Activated CD4-positive, alpha-beta T cell treated with anti-CD3 and anti-CD28 coated beads, Interleukin-10, Interleukin-2, amounts not matched to agents 100 ng/mL and 50 ng/mL, durations not matched to agents 16 hours and 8 hours (primary cell): ENCODE data around the gene CALB2.

Experiments used
- DNase-seq: peaks from one replicate; pipeline ENCODE4 v3.0.0-alpha.2; 2020

Gene CALB2

DNA sequence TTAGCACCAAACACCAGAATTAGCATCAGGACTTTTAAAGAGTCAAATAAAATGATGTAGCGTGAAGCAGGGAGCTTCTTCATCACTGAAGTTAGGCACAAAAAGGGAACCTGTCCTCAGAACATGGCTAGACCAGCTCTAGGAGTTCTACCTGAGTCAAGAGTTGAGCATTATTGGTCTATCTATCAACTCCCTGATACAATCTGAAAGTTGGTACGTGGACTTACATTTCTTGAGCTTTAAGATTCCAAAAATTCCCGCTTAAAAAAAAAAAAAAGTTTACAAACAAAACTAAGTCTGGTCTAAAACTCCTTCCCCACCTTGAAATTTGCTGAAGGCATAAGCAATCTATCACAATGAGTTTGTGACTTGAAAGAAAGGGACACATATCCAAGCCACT, 71.1 kb downstream of the CALB2 start:
- no peak for DNase-seq

DNA sequence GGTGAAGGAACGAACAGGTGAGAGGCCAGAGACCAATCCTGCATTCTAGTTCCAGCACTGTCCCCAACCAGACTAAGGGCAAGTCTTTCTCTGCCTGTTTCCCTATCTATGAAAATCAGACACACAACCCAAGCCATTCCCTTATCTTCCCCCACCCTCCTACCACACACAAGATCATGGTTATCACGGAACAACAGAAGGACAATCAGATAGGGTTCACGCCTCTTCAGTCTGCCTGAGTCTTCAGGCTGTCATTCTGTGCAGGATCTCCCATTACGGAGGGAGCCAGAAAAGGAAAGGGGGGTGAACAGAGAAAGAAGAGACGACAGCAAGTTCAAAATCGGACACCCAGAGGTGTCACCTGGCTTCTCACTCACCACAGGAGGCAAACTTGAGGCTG, 72.2 kb downstream of the CALB2 start:
- no peak for DNase-seq

DNA sequence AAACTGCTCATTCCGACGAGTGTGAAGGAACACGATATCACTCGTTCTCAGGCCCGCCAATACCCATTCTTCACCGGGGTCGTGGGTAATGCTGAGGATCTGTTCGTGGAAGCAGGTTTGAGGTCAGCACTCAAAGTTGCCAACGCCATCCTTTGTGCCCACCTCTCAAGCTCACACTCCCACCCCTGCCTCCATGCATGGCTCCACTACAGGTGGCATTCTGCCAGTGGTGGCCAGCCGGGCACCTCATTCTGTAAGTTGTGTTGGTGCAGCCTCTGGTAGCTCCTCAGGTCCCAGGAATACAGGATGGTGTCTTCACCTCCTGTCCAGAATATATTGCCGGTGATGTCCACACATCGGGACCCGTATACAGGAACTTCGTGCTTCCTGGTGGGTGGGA, 72.7 kb downstream of the CALB2 start:
- no peak for DNase-seq

DNA sequence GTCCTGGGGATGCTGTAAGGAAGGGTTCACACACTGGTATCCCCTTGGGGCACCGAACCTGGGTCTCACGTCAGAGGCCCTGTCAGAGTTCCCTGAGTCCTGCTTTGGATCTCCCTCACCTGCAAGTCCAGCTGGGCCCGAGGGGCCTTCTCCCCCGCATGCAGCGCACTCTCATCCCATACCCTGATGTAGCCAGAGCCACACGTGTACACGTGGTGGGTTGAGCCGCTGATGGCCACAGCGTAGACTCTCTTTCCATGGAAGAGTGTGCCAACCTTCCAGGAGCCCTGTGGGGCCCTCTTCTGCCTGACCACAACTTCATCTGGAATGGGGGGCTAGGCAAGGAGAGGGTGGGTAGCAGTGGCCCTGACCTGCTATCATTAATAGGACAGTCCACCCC, 73.5 kb downstream of the CALB2 start:
- no peak for DNase-seq

DNA sequence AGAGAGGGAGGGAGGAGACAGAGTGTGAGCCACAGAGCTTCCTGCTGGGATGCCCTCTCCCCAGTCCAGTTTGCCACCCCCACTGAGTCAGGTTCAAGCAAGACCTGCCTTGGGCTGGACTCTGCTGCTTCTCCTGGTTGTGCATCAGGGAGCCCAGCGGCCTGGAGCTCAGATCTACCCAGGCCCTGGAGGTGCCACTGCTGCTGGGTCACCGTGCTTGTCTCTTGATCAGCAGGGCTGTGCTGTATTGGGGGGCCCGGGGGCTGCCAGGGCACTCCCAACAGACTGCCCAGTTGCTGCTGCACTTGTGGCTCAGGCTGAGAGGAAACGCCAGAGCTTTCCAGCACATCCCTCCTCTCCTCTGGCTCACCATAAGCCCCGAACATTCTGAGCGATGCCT, 74.4 kb downstream of the CALB2 start:
- no peak for DNase-seq

- DNase-seq: no peak
Observed at GRCh38 chr16:71436473-71436872, 78.0 kb downstream of the CALB2 start.

- no peak for DNase-seq
Observed at GRCh38 chr16:71439523-71439922, 81.0 kb downstream of the CALB2 start.
